PC-9 (cell line): ENCODE data around the gene GULP1. TPM values are rescaled to one million over a fixed set of nuclear protein-coding genes. Genes with fewer than 3 reads are reported as not detected.

ENCODE experiments used
- BruUV-seq: library from RNA; stranded (reverse); fragments of 400-500 nt; replicated peaks from 2 replicates; lab custom pipeline; 2021; lab: Mats Ljungman, UMichigan
- CTCF ChIA-PET: fragments of 300-600 bp; sonication (Branson Sonifier 250); formaldehyde crosslinking; loops from one replicate; lab custom pipeline; 2022; ENCODE audit warnings: antibody characterized with exemption; lab: Charles Lee
- POLR2A ChIA-PET: fragments of 300-600 bp; sonication (Branson Sonifier 250); formaldehyde crosslinking; loops from one replicate; lab custom pipeline; 2022; ENCODE audit warnings: antibody characterized with exemption; ENCODE audit not compliant: unreplicated experiment; lab: Charles Lee
- DNase-seq, 2 experiments: peaks; one replicate each; pipeline versions ENCODE4 v3.0.0 to v3.0.0-alpha.2; 2015 to 2022; ENCODE audit warnings: mixed read lengths in 1 of 2
- H2AFZ ChIP-seq: fragments of 200-600 bp; sonication (generic); 2 replicates; pipeline ENCODE4 v1.8.1; 2017; ENCODE audit warnings: antibody characterized with exemption
- H3F3A ChIP-seq: fragments of 200-600 bp; sonication (generic); 2 replicates; pipeline ENCODE4 v1.8.1; 2017; ENCODE audit warnings: antibody characterized with exemption, mild to moderate bottlenecking, low read depth; ENCODE audit not compliant: insufficient read depth
- H3K27ac ChIP-seq: fragments of 200-600 bp; sonication (generic); 2 replicates; pipeline ENCODE4 v1.6.1; 2016; ENCODE audit warnings: mixed run types
- H3K27me3 ChIP-seq: fragments of 200-600 bp; sonication (generic); 2 replicates; pipeline ENCODE4 v1.6.1; 2016; ENCODE audit warnings: low read depth, mixed run types; ENCODE audit not compliant: insufficient read depth
- H3K36me3 ChIP-seq: fragments of 200-600 bp; sonication (generic); 2 replicates; pipeline ENCODE4 v1.6.1; 2016; ENCODE audit warnings: low read depth, mixed run types
- H3K4me1 ChIP-seq: fragments of 200-600 bp; sonication (generic); replicated peaks from 2 replicates; pipeline ENCODE4 v1.6.1; 2016; ENCODE audit warnings: mixed run types; ENCODE audit not compliant: insufficient read depth
- H3K4me2 ChIP-seq: fragments of 200-600 bp; sonication (generic); 2 replicates; pipeline ENCODE4 v1.6.1; 2017; ENCODE audit warnings: mixed run types
- H3K4me3 ChIP-seq: fragments of 200-600 bp; sonication (generic); 2 replicates; pipeline ENCODE4 v1.6.1; 2016; ENCODE audit warnings: mixed run types
- H3K79me2 ChIP-seq: fragments of 200-600 bp; sonication (generic); 2 replicates; pipeline ENCODE4 v1.6.1; 2017; ENCODE audit warnings: low read depth, mixed run types
- H3K9me2 ChIP-seq: fragments of 200-600 bp; sonication (generic); 2 replicates; pipeline ENCODE4 v1.8.1; 2017; ENCODE audit warnings: mild to moderate bottlenecking; ENCODE audit not compliant: insufficient read depth
- H3K9me3 ChIP-seq: fragments of 200-600 bp; sonication (generic); 2 replicates; pipeline ENCODE4 v1.8.1; 2016; ENCODE audit warnings: low read depth; ENCODE audit not compliant: insufficient read depth
- H4K20me1 ChIP-seq: fragments of 200-600 bp; sonication (generic); 2 replicates; pipeline ENCODE4 v1.8.1; 2017; ENCODE audit not compliant: insufficient read depth
- CTCF ChIP-seq: fragments of 200-600 bp; sonication (generic); conservative IDR thresholded peaks from 2 replicates; pipeline ENCODE4 v1.6.1; 2017; ENCODE audit warnings: mixed run types, antibody characterized with exemption, mild to moderate bottlenecking, moderate library complexity
- EZH2 ChIP-seq: fragments of 200-600 bp; sonication (generic); IDR thresholded peaks from 2 replicates; pipeline ENCODE4 v1.8.0; 2017; ENCODE audit warnings: antibody characterized with exemption, low read depth
- intact Hi-C: fragments of 100-400 bp; cut with micrococcal nuclease; formaldehyde crosslinking; loops from one replicate; pipeline ENCODE4 v1.10.0; 2022; ENCODE audit not compliant: unreplicated experiment
- total RNA-seq: library from RNA; stranded (reverse); gene quantifications from 2 replicates; pipeline ENCODE4 v1.2.3, GENCODE V29; 2021

GULP1 gene
- total RNA-seq, 1 experiment from 2014 or later, result 38.0 TPM

- H3K9me3 ChIP-seq, result no peaks in the 10 kb centered on the region
- H3K9me2 ChIP-seq, result no peaks in the 10 kb centered on the region
- no peaks in the 10 kb centered on the region for H3K4me1 ChIP-seq
- no peaks in the 10 kb centered on the region for H3K36me3 ChIP-seq
- BruUV-seq, result no TSS peak
- H3K4me2 ChIP-seq, result no peak overlapping the region
- DNase-seq, result no peak
- TF ChIP-seq CTCF (no peak), EZH2 (no peak)
- no peak overlapping the region for H3K4me3 ChIP-seq
- no peaks in the 10 kb centered on the region for H3K27me3 ChIP-seq
- H2AFZ ChIP-seq, result no peak overlapping the region
- CTCF ChIA-PET, result no interaction called here
- H3F3A ChIP-seq, result no peaks in the 10 kb centered on the region
- POLR2A ChIA-PET, result no interaction called here
- no peak overlapping the region for H3K27ac ChIP-seq
- intact Hi-C loops, result no loop called here
- no peaks in the 10 kb centered on the region for H4K20me1 ChIP-seq
- no peaks in the 10 kb centered on the region for H3K79me2 ChIP-seq
These were observed 201.1 kb downstream of the GULP1 start for GRCh38 chr2:188492751-188493150.

- H3K4me1 ChIP-seq, result no peaks in the 10 kb centered on the region
- TF ChIP-seq CTCF, result no peak
- TF ChIP-seq EZH2, result no peak
- no peaks in the 10 kb centered on the region for H3K79me2 ChIP-seq
- no peaks in the 10 kb centered on the region for H4K20me1 ChIP-seq
- H3K9me2 ChIP-seq, result no peaks in the 10 kb centered on the region
- intact Hi-C loops, result no loop called here
- ChIA-PET CTCF (no interaction called here), POLR2A (no interaction called here)
- no peak overlapping the region for H2AFZ ChIP-seq
- no peaks in the 10 kb centered on the region for H3K36me3 ChIP-seq
- no peak for DNase-seq
- no peaks in the 10 kb centered on the region for H3F3A ChIP-seq
- H3K9me3 ChIP-seq, result no peaks in the 10 kb centered on the region
- H3K4me3 ChIP-seq, result no peak overlapping the region
- H3K27ac ChIP-seq, result no peak overlapping the region
- no peaks in the 10 kb centered on the region for H3K27me3 ChIP-seq
- BruUV-seq, result no TSS peak
- no peak overlapping the region for H3K4me2 ChIP-seq
These were observed 203.2 kb downstream of the GULP1 start for GRCh38 chr2:188494906-188495305.

GRCh38 chr2:188495969-188496431 is 204.3 kb downstream of the GULP1 start:
- no peaks in the 10 kb centered on the region for H3K36me3 ChIP-seq
- H3K4me3 ChIP-seq, result no peak overlapping the region
- POLR2A ChIA-PET, result no interaction called here
- CTCF ChIA-PET, result no interaction called here
- H3K9me3 ChIP-seq, result no peaks in the 10 kb centered on the region
- H3F3A ChIP-seq, result no peaks in the 10 kb centered on the region
- intact Hi-C loops, result no loop called here
- BruUV-seq, result no TSS peak
- no peaks in the 10 kb centered on the region for H3K4me1 ChIP-seq
- H3K27ac ChIP-seq, result no peak overlapping the region
- H3K27me3 ChIP-seq, result no peaks in the 10 kb centered on the region
- no peak for DNase-seq
- no peak for TF ChIP-seq EZH2
- TF ChIP-seq CTCF, result no peak
- H2AFZ ChIP-seq, result no peak overlapping the region
- H3K9me2 ChIP-seq, result no peaks in the 10 kb centered on the region
- H4K20me1 ChIP-seq, result no peaks in the 10 kb centered on the region
- H3K79me2 ChIP-seq, result no peaks in the 10 kb centered on the region
- no peak overlapping the region for H3K4me2 ChIP-seq
